HepG2 (cell line): Measurements from ENCODE around the gene ARHGAP19. TPM values are rescaled to one million over a fixed set of nuclear protein-coding genes. Genes with fewer than 3 reads are reported as not detected.

Experiments
- ATAC-seq: fragments of 200-7000 bp; cut with Tn5 transposase; 3 replicates; pipeline ENCODE4 v1.9.1; 2020; ENCODE audit warnings: mild to moderate bottlenecking, moderate library complexity
- BruUV-seq: library from RNA; stranded (reverse); fragments of 400-500 nt; replicated peaks from 2 replicates; lab custom pipeline; 2021; lab: Mats Ljungman, UMichigan
- CTCF ChIA-PET: fragments of 300-600 bp; formaldehyde crosslinking; extraction: SDS; loops from one replicate; lab custom pipeline; 2021; ENCODE audit warnings: low total read pairs, inconsistent platforms, low intra/inter-chr PET ratio; lab: Yijun Ruan, JAX
- POLR2A ChIA-PET: fragments of 350-600 bp; sonication (Branson Sonifier 250); formaldehyde crosslinking; loops from one replicate; lab custom pipeline; 2020; ENCODE audit warnings: antibody characterized with exemption, inconsistent platforms; lab: Yijun Ruan, JAX
- DNase-seq: peaks from one replicate; pipeline ENCODE4 v3.0.0-alpha.2; 2015; ENCODE audit warnings: low spot score
- FAIRE-seq: peaks from 3 replicates; lab custom pipeline; 2011; peaks lifted over from hg19 to GRCh38; lab: Jason Lieb, UNC
- H2AFZ ChIP-seq: one replicate; pipeline ENCODE4 v1.6.1; 2011; ENCODE audit warnings: low read length, inconsistent platforms
- H3K27ac ChIP-seq: fragments of 300-600 bp; 3 replicates; pipeline ENCODE4 v1.8.0; 2011; ENCODE audit warnings: mixed run types, mild to moderate bottlenecking, mixed read lengths, low read length, inconsistent platforms; ENCODE audit not compliant: insufficient read depth; ENCODE audit errors: extremely low read length
- H3K27me3 ChIP-seq, 2 experiments: fragments of 200-600 bp in 1 of 2; 2 replicates in 1 of 2; 3 replicates in 1 of 2; pipeline versions ENCODE4 v1.6.0 to v1.8.0; 2011; ENCODE audit warnings: low read length in 2 of 2, mild to moderate bottlenecking in 2 of 2, moderate library complexity in 2 of 2, inconsistent platforms in 1 of 2; ENCODE audit not compliant: insufficient read depth in 2 of 2, control insufficient read depth in 1 of 2
- H3K36me3 ChIP-seq, 2 experiments: fragments of 200-600 bp in 1 of 2; replicated peaks in 1 of 2; 2 replicates in 1 of 2; 3 replicates in 1 of 2; pipeline versions ENCODE4 v1.5.1 to v1.8.0; 2011; ENCODE audit warnings: low read length in 2 of 2, inconsistent platforms in 1 of 2; ENCODE audit not compliant: insufficient read depth in 2 of 2, control insufficient read depth in 1 of 2
- H3K4me1 ChIP-seq: 2 replicates; pipeline ENCODE4 v1.5.1; 2012; ENCODE audit warnings: low read length, inconsistent platforms; ENCODE audit not compliant: insufficient read depth
- H3K4me2 ChIP-seq: 2 replicates; pipeline ENCODE4 v1.6.0; 2011; ENCODE audit warnings: low read depth, low read length, inconsistent platforms
- H3K4me3 ChIP-seq, 3 experiments: fragments of 200-600 bp in 1 of 3; sonication (generic), shearing (Covaris generic) in 1 of 3; replicated peaks in 1 of 3; 2 replicates each; pipeline ENCODE4 v1.5.1; 2011 to 2016; ENCODE audit warnings: low read length in 3 of 3, inconsistent platforms in 2 of 3, low read depth in 2 of 3, mild to moderate bottlenecking in 2 of 3, control low read depth in 1 of 3, mixed read lengths in 1 of 3; ENCODE audit not compliant: insufficient read depth in 1 of 3
- H3K79me2 ChIP-seq: one replicate; pipeline ENCODE4 v1.6.1; 2011; ENCODE audit warnings: low read length, inconsistent platforms; ENCODE audit not compliant: insufficient read depth
- H3K9ac ChIP-seq: 2 replicates; pipeline ENCODE4 v1.6.0; 2011; ENCODE audit warnings: mild to moderate bottlenecking, low read depth, low read length, inconsistent platforms; ENCODE audit not compliant: insufficient read depth
- H3K9me3 ChIP-seq: 2 replicates; pipeline ENCODE4 v1.5.1; 2012; ENCODE audit warnings: mild to moderate bottlenecking, low read length
- H4K20me1 ChIP-seq: 2 replicates; pipeline ENCODE4 v1.6.0; 2011; ENCODE audit warnings: inconsistent platforms, mild to moderate bottlenecking, low read length, moderate library complexity; ENCODE audit not compliant: insufficient read depth
- CENPX ChIP-seq: sonication (generic); formaldehyde crosslinking; IDR thresholded peaks from 2 replicates; pipeline ENCODE4 v1.9.0; 2021; ENCODE audit warnings: mild to moderate bottlenecking, missing genetic modification reagents, moderate library complexity
- CHD4 ChIP-seq: fragments of 200-600 bp; sonication (generic); IDR thresholded peaks from 2 replicates; pipeline ENCODE4 v1.7.0; 2017; ENCODE audit warnings: mild to moderate bottlenecking, low read length, borderline replicate concordance
- FOXA3 ChIP-seq: IDR thresholded peaks from 2 replicates; pipeline ENCODE4 v1.6.1; 2016; ENCODE audit warnings: missing genetic modification reagents, missing compliant biosample characterization
- HDAC1 ChIP-seq: sonication (generic); formaldehyde crosslinking; IDR thresholded peaks from 2 replicates; pipeline ENCODE4 v1.5.1; 2020; ENCODE audit warnings: mild to moderate bottlenecking, missing genetic modification reagents
- HNF4G ChIP-seq, 2 experiments: sonication (generic) in 1 of 2; formaldehyde crosslinking in 1 of 2; IDR thresholded peaks; 2 replicates each; pipeline versions ENCODE4 v1.4.0 to v1.6.1; 2011 to 2020; ENCODE audit warnings: borderline replicate concordance in 2 of 2, low read depth in 2 of 2, mild to moderate bottlenecking in 2 of 2, low read length in 1 of 2, missing genetic modification reagents in 1 of 2, moderate library complexity in 1 of 2
- IRF2 ChIP-seq: IDR thresholded peaks from 2 replicates; pipeline ENCODE4 v1.6.1; 2018; ENCODE audit warnings: missing genetic modification reagents, missing compliant biosample characterization
- KDM5A ChIP-seq: fragments of 200-600 bp; sonication (generic); IDR thresholded peaks from 2 replicates; pipeline ENCODE4 v1.7.0; 2018; ENCODE audit warnings: antibody characterized with exemption, mild to moderate bottlenecking, low read length, borderline replicate concordance
- MIXL1 ChIP-seq: IDR thresholded peaks from 2 replicates; pipeline ENCODE4 v1.6.1; 2016
- ONECUT2 ChIP-seq: sonication (generic); formaldehyde crosslinking; IDR thresholded peaks from 2 replicates; pipeline ENCODE4 v1.4.0; 2020; ENCODE audit warnings: missing genetic modification reagents
- RBAK ChIP-seq: sonication (generic); formaldehyde crosslinking; IDR thresholded peaks from 2 replicates; pipeline ENCODE4 v1.5.1; 2020; ENCODE audit warnings: mild to moderate bottlenecking, missing genetic modification reagents
- SAP130 ChIP-seq: IDR thresholded peaks from 2 replicates; pipeline ENCODE4 v1.6.1; 2016; ENCODE audit warnings: low read depth
- SOX6 ChIP-seq, 2 experiments: fragments of 450-650 bp in 1 of 2; sonication (generic) in 1 of 2; formaldehyde crosslinking in 1 of 2; IDR thresholded peaks; 2 replicates each; pipeline versions ENCODE4 v1.4.0 to v1.6.1; 2017 to 2020; ENCODE audit warnings: antibody characterized with exemption in 1 of 2, mild to moderate bottlenecking in 1 of 2, missing genetic modification reagents in 1 of 2
- STAG1 ChIP-seq: sonication (generic); formaldehyde crosslinking; IDR thresholded peaks from 2 replicates; pipeline ENCODE4 v1.4.0; 2020; ENCODE audit warnings: missing genetic modification reagents
- TAF1 ChIP-seq: sonication (generic); formaldehyde crosslinking; IDR thresholded peaks from 2 replicates; pipeline ENCODE4 v1.4.0; 2020; ENCODE audit warnings: missing genetic modification reagents
- THAP11 ChIP-seq: IDR thresholded peaks from 2 replicates; pipeline ENCODE4 v1.6.1; 2016; ENCODE audit warnings: missing biosample characterization, missing genetic modification reagents
- ZNF496 ChIP-seq: sonication (generic); formaldehyde crosslinking; IDR thresholded peaks from 2 replicates; pipeline ENCODE4 v1.8.1; 2023; ENCODE audit warnings: mild to moderate bottlenecking, moderate library complexity, missing genetic modification reagents; ENCODE audit not compliant: insufficient replicate concordance
- ZNF512 ChIP-seq: sonication (generic); formaldehyde crosslinking; IDR thresholded peaks from 2 replicates; pipeline ENCODE4 v1.4.0; 2020; ENCODE audit warnings: mild to moderate bottlenecking, missing genetic modification reagents
- in situ Hi-C: cut with HindIII; loops from 2 replicates; pipeline ENCODE4 v1.10.0; 2017; ENCODE audit warnings: low pct_unique_long_range_greater_than_20kb; ENCODE audit not compliant: extremely low pct_ligation_motif_present
- intact Hi-C: fragments of 100-400 bp; cut with micrococcal nuclease; formaldehyde crosslinking; loops from one replicate; pipeline ENCODE4 v1.10.0; 2022; ENCODE audit not compliant: unreplicated experiment
- polyA plus RNA-seq, 8 experiments: library from polyadenylated mRNA; depleted of rRNA in 3 of 8; stranded (reverse) in 7 of 8; unstranded in 1 of 8; fragments of >200 nt; fragmentation: Illumina TruSeq in 4 of 8; extraction: Trizol in 4 of 8; gene quantifications; 2 replicates each; pipeline versions ENCODE4 v1.2.1 to v1.2.3, GENCODE V29; 2011 to 2016; ENCODE audit warnings: low read depth in 4 of 8, missing spikeins in 1 of 8, mixed read lengths in 1 of 8; ENCODE audit not compliant: insufficient read depth in 1 of 8
- total RNA-seq, 5 experiments: library from RNA; depleted of rRNA; stranded (reverse); fragments of >200 nt; fragmentation: Illumina TruSeq; extraction: Trizol; gene quantifications; 2 replicates each; pipeline ENCODE4 v1.2.3, GENCODE V29; 2016; ENCODE audit warnings: low read depth in 1 of 5

ARHGAP19 gene
- total and polyA plus RNA-seq, 2 of the 13 experiments (the other 11 are each of a cell fraction or from before 2014, with no cell fraction given): 7.6 to 10.0 TPM

GRCh38 chr10:97279121-97279815 lies 13.2 kb downstream of the ARHGAP19 start (continued):
- TF ChIP-seq ZNF496 (CRISPR knock-in tag): no peak
- no peak for TF ChIP-seq SOX6 (IDR thresholded peaks at IDR 0.05)
- peak; percentile 76 for TF ChIP-seq SOX6 (CRISPR knock-in tag; IDR thresholded peaks at IDR 0.05)
- TF ChIP-seq ZNF512 (CRISPR knock-in tag): no peak

- ChIA-PET CTCF (interaction anchor here (0.7 to 3.1 kb wide), 6 partner anchors 41 to 103 kb away, joined by 3 to 15 read pairs (median 4); partner anchors contain the start of gene FRAT1), POLR2A (interaction anchor here (0.7 to 2.1 kb wide), 6 partner anchors 13 to 123 kb away, joined by 3 to 19 read pairs (median 10); partner anchors contain the start of genes ARHGAP19, FRAT1 and RRP12)
- FAIRE-seq (peak; percentile 71), ATAC-seq (peak; percentile 80), DNase-seq (peak; percentile 67)
- peak overlapping the region; percentile 44 for H3K4me2 ChIP-seq
- no peaks in the 10 kb centered on the region for H3K36me3 ChIP-seq
- H3K27me3 ChIP-seq: no peaks in the 10 kb centered on the region
- in situ Hi-C loops (no loop called here), intact Hi-C loops (loop anchor here (2.0 kb wide), 2 partner anchors 54 to 76 kb away; no protein-coding TSS in a partner anchor)
- H3K27ac ChIP-seq: peak overlapping the region; percentile 52
- H3K79me2 ChIP-seq: peaks cover 5% of the 10 kb centered on the region
- H3K4me1 ChIP-seq: peaks cover 29% of the 10 kb centered on the region
- no peak overlapping the region for H2AFZ ChIP-seq
- no peak overlapping the region for H3K9ac ChIP-seq
- no TSS peak for BruUV-seq
- no peaks in the 10 kb centered on the region for H4K20me1 ChIP-seq
- no peaks in the 10 kb centered on the region for H3K9me3 ChIP-seq
- no peak overlapping the region for H3K4me3 ChIP-seq
- peak; percentile 74 for TF ChIP-seq STAG1
- no peak for TF ChIP-seq KDM5A
- no peak for TF ChIP-seq HDAC1
- no peak for TF ChIP-seq TAF1 (CRISPR knock-in tag)
- TF ChIP-seq HNF4G (IDR thresholded peaks at IDR 0.05; ENCODE audit: borderline replicate concordance, low read depth, low read length): no peak
- TF ChIP-seq HNF4G (CRISPR knock-in tag; IDR thresholded peaks at IDR 0.05; ENCODE audit: borderline replicate concordance, low read depth): no peak
- peak; percentile 81 for TF ChIP-seq ONECUT2 (CRISPR knock-in tag)
- TF ChIP-seq CENPX (CRISPR knock-in tag): no peak
- 0 out of 2 replicates have a peak, but pooled peaks have one; percentile 43 for TF ChIP-seq CHD4
- no peak for TF ChIP-seq RBAK (CRISPR knock-in tag)
- TF ChIP-seq FOXA3 (CRISPR knock-in tag): 0 out of 2 replicates have a peak, but pooled peaks have one; percentile 24
- no peak for TF ChIP-seq IRF2 (CRISPR knock-in tag)
- peak; percentile 47; the same call in 1 of the 2 replicates for TF ChIP-seq THAP11 (CRISPR knock-in tag)
- TF ChIP-seq MIXL1: peak; percentile 68; the same call in 1 of the 2 replicates
- 0 out of 2 replicates have a peak, but pooled peaks have one; percentile 35 for TF ChIP-seq SAP130
These were observed 13.9 kb downstream of the ARHGAP19 start for GRCh38 chr10:97278491-97278989.
